ENCODE results near the gene EXTL1. TPM values are rescaled to one million over a fixed set of nuclear protein-coding genes. Genes with fewer than 3 reads are reported as not detected.

The EXTL1 gene
- total RNA-seq, 2 donors from 2014 or later: 3.3 to 3.7 TPM

- no peak overlapping the region for H3K27ac Mint-ChIP-seq
- no peak for TF ChIP-seq CTCF (conservative IDR thresholded peaks at IDR 0.05)
- WGBS, 2 experiments (ENCODE audit: insufficient coverage in 1 of 2, insufficient read length in 1 of 2): 96% methylated on average over 2 to 3 of the region's 3 CpGs
These were observed 27.0 kb upstream of the EXTL1 start for GRCh38 chr1:25994402-25995150.

GRCh38 chr1:25996966-25997827, 24.4 kb upstream of the EXTL1 start:
- Mint-ChIP-seq H3K4me3 (peak overlapping the region; percentile 85), H3K9me3 (no peaks in the 10 kb centered on the region), H3K4me1 (peaks cover 29% of the 10 kb centered on the region), H3K27ac (peak overlapping the region; percentile 98), H3K36me3 (ENCODE audit: low read depth) (peaks cover 1% of the 10 kb centered on the region), H3K27me3 (ENCODE audit: insufficient read depth) (no peaks in the 10 kb centered on the region)
- peaks cover 5% of the 10 kb centered on the region for H3K4me1 ChIP-seq (ENCODE audit: control insufficient read depth, insufficient read depth, low read length)
- peak overlapping the region; percentile 81 for H3K27ac ChIP-seq (ENCODE audit: low read depth, low read length)
- no peaks in the 10 kb centered on the region for H3K27me3 ChIP-seq (ENCODE audit: control insufficient read depth, insufficient read depth, low read length, poor library complexity, severe bottlenecking)
- peak overlapping the region; percentile 90 for H3K9ac ChIP-seq (ENCODE audit: extremely low read depth, low read length, poor library complexity, severe bottlenecking)
- no peak for TF ChIP-seq CTCF (conservative IDR thresholded peaks at IDR 0.05)
- 23 to 31% methylated on average over 9 to 13 of the region's 13 CpGs for WGBS, 2 experiments (ENCODE audit: insufficient coverage in 1 of 2, insufficient read length in 1 of 2)
- H3K4me3 ChIP-seq (ENCODE audit: low read length): peak overlapping the region; percentile 86
- no peak for DNase-seq
- no peaks in the 10 kb centered on the region for H3K36me3 ChIP-seq (ENCODE audit: control insufficient read depth, insufficient read depth, low read length)
- no peaks in the 10 kb centered on the region for H3K9me3 ChIP-seq (ENCODE audit: control insufficient read depth, low read length)

More at GRCh38 chr1:25994402-25995150, 27.0 kb upstream of the EXTL1 start:
- H3K27me3 ChIP-seq (ENCODE audit: control insufficient read depth, insufficient read depth, low read length, poor library complexity, severe bottlenecking): no peaks in the 10 kb centered on the region
- H3K4me3 ChIP-seq (ENCODE audit: low read length): no peak overlapping the region
- no peak overlapping the region for H3K27ac ChIP-seq (ENCODE audit: low read depth, low read length)
- H3K36me3 ChIP-seq (ENCODE audit: control insufficient read depth, insufficient read depth, low read length): no peaks in the 10 kb centered on the region
- H3K27me3 Mint-ChIP-seq (ENCODE audit: insufficient read depth): no peaks in the 10 kb centered on the region
- peaks cover 13% of the 10 kb centered on the region for H3K4me1 ChIP-seq (ENCODE audit: control insufficient read depth, insufficient read depth, low read length)
- no peaks in the 10 kb centered on the region for H3K9me3 ChIP-seq (ENCODE audit: control insufficient read depth, low read length)
- peaks cover 3% of the 10 kb centered on the region for H3K36me3 Mint-ChIP-seq (ENCODE audit: low read depth)
- DNase-seq: no peak
- H3K9ac ChIP-seq (ENCODE audit: extremely low read depth, low read length, poor library complexity, severe bottlenecking): no peak overlapping the region
- peaks cover 43% of the 10 kb centered on the region for H3K4me1 Mint-ChIP-seq
- no peak overlapping the region for H3K4me3 Mint-ChIP-seq
- H3K9me3 Mint-ChIP-seq: no peaks in the 10 kb centered on the region

- peak within 1 kb of the TSS; percentile 90 for H3K9ac ChIP-seq (ENCODE audit: extremely low read depth, low read length, poor library complexity, severe bottlenecking)
- peaks cover under 1% of the 10 kb centered on the region for H3K27me3 Mint-ChIP-seq (ENCODE audit: insufficient read depth)
- TF ChIP-seq CTCF (conservative IDR thresholded peaks at IDR 0.05): peak; percentile 98
These were observed 23.5 kb upstream of the EXTL1 start, which contains the start of gene PAFAH2 for GRCh38 chr1:25997828-25998761. TSS of gene PAFAH2 (minus strand) at chr1:25998063. CDS start at chr1:25990816, 7,247 bp downstream.

More at GRCh38 chr1:25997828-25998761, 23.5 kb upstream of the EXTL1 start, which contains the start of gene PAFAH2:
- WGBS, 2 experiments (ENCODE audit: insufficient coverage in 1 of 2, insufficient read length in 1 of 2): 4 to 10% methylated on average over 25 to 47 of the region's 47 CpGs
- DNase-seq: peak; percentile 98
- H3K27me3 ChIP-seq (ENCODE audit: control insufficient read depth, insufficient read depth, low read length, poor library complexity, severe bottlenecking): no peaks in the 10 kb centered on the region
- H3K36me3 Mint-ChIP-seq (ENCODE audit: low read depth): no peaks in the 10 kb centered on the region
- peaks cover 5% of the 10 kb centered on the region for H3K4me1 ChIP-seq (ENCODE audit: control insufficient read depth, insufficient read depth, low read length)
- H3K27ac Mint-ChIP-seq: peak within 1 kb of the TSS; percentile 98
- H3K4me3 ChIP-seq (ENCODE audit: low read length): peak within 1 kb of the TSS; percentile 86
- peak within 1 kb of the TSS; percentile 85 for H3K4me3 Mint-ChIP-seq
- no peaks in the 10 kb centered on the region for H3K36me3 ChIP-seq (ENCODE audit: control insufficient read depth, insufficient read depth, low read length)
- peaks cover 28% of the 10 kb centered on the region for H3K4me1 Mint-ChIP-seq
- no peaks in the 10 kb centered on the region for H3K9me3 Mint-ChIP-seq
- H3K9me3 ChIP-seq (ENCODE audit: control insufficient read depth, low read length): no peaks in the 10 kb centered on the region
- peak within 1 kb of the TSS; percentile 81 for H3K27ac ChIP-seq (ENCODE audit: low read depth, low read length)

All from endodermal cell (in vitro differentiated cells).